Astrocyte of the hippocampus (primary cell): ENCODE data around the gene CPLX1.
A peak's percentile ranks its signal among the peaks of the same experiment; 100 is the strongest.
"Not testable (repeated sequence)": the region's sequence is repeated elsewhere in the genome, so short reads cannot be mapped to it uniquely, and the experiment has no call there.

Experiments used
- DNase-seq: peaks from one replicate; pipeline ENCODE4 v3.0.0; 2011; ENCODE audit warnings: low read depth, low spot score

The CPLX1 gene

DNA sequence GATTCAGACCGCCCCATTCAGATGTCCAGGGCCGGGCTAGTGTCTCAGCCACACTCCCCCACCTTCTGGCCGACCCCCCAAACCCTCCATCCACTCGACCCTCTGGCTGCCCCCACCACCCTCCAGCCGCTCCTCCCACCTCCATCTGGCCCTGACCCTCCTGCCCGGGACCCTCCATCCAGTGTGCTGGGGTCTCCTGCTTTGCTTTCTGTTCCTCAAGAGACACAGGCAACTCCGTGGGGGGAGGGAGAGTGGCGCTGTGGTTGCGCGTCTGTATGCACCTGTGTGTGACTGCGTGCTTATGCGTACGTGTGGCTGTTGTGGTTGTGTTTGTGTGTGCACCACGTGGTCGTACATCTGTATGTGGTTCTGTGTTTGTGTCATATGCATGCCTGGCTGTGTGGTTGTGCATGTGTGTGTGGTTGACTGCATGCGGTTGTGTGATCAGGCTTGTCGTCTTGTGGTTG lies 33.3 kb downstream of the CPLX1 start:
- no peak for DNase-seq

GRCh38 chr4:791898-792625 lies 33.9 kb downstream of the CPLX1 start:
- peak; percentile 77 for DNase-seq

DNA sequence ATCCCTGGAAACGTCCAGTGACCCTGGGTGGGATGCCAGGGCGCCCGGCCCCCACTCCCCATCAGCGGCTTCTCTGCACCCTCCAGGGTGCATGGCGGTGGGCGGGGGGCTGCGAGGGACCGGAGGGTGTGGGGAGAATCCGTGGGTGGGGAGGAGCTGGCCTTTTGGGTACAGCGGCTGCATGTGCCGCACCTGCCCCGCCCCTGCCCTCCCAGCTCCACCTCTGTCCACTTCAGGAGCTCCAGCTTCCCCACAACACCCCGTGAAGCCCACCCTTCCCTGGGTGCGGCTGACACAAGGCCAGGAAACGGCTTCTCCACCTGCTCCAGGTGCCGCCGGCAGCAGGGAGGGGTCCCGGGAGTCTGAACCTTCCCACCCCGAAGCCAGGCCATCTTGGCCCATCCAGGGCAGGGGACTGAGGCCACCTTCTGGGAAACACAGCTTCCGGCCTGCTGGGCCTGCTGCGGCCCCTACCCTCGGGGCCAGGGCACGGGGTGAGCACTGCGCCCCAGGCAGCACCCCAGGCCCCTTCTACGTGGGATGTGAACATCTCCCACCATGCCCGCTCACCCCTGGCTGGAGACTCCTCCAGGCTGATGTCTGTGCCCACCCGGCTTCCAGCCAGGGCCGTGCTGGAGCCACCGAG lies 34.6 kb downstream of the CPLX1 start:
- DNase-seq, result no peak

DNA sequence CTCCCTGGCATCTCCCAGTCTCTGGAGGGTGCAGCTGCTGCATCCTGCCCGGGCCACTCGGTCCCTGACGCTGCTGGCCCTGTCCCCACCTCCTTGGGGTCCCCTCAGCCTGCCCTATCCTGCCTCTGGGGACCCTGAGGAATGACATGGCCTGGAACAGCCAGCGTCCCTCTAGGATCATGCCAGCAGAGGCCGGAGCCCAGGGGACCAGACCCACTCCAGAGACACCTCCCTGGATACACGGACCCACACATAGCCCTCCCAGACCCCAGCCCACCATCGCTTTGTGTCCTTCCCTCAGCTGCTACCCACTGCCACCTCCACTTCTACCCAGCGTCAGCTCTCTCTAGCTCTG lies 35.5 kb downstream of the CPLX1 start:
- DNase-seq, result no peak

- no peak for DNase-seq
Observed at GRCh38 chr4:789571-790465, 36.1 kb downstream of the CPLX1 start.

DNA sequence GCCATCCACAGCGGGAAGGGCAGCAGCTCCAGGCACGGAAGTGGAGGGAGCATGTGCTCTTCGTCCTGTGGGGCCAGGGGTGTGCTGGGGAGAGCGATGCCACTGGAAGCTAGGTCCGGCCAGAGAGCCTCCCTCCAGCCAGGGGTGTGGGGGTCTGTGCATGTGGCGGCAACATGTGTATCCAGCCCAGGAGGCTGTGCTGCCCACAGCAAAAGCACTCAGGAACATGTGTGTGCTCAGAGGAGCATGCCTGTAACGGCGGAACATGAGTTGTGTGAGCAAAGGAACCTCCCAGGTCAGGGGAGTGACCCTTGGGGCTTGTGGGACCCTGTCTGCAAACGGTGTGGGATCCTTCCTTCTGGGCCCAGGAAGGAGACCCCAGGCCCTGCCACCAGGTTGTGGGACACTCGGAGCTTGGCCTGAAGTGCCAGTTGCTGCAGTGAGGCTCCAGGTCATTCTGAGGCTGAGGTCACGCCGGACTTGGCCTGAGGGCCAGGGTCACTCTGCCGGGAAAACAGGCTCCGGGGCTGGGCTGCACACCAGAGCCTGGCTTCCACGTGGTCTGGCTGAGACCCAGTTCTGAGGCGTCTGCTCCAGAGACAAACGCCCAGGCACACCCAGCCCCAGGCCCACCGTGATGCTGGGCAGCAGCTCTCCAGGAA lies 37.2 kb downstream of the CPLX1 start:
- no peak for DNase-seq

DNA sequence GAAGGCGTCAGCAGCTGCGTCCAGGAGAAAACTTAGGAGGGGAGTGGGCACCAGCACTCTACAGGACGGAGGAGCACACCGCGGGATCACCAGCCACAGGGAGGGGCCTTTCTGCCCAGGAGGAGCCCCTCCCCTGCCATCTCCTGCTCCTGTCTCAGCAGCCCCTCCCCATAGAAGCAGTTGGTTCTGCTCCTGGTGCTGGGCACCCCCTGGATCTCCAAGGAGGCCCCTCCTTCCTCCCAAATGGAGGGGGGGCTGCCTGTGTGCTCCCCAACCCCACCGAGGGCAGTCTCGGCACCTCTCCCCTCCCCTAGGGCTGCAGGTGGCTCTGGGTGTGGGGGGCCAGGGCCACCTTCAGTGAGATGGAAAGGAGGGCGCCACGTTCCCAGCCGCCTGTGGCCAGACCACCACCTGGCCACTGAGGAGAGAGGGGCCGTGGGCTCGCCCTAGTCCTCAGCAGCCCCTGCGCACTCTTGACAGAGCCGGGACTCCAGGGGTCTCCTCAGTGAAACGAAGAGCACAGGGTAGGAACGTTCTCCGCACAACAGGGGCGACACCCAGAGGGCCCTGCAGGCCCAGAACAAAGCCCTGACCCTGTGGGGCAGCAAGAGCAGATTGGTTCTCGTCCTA lies 37.8 kb downstream of the CPLX1 start:
- DNase-seq, result no peak

DNA sequence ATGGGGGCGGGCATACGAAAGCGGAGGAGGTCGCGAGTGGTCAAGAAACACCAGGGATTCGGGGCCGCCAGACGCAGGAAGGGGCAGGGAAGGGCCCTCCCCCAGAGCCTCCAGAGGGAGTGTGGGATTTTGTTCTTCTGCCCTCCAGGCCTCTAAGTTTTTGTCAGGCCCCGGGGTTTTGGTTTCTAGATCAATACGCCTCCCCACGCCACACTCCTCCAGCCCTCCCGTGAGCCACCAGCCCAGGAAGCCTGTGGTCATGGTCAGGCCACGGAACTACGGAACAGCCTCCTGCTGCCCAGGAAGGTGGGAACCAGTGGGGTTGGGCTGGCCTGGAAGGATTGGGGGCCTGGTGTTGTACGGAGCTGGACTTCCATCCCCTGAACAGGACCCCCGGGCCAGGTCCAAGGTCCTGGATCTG lies 38.4 kb downstream of the CPLX1 start:
- no peak for DNase-seq

DNA sequence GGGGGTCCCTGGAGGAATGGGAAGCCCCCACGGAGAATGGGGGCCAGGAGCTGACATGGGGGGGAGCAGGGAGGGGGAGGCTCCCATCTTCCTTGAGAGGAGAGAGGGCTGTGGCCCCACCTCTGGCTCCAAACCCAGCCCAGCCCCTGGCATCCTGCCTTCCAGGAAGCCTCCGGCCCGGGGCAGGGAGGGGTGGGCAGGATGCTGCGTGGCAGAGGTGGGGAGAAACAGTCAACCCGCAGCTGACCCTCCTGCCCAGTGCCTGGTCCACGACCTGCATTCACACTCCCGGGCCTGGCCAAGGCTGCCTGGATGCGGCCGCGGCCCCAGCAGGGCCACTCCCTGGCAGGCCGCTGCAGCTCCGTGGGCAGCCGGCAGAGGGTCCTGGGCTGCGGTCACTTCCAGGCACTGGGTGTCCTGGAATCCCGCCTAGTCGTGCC lies 39.0 kb downstream of the CPLX1 start:
- DNase-seq, result no peak

GRCh38 chr4:786074-786741 lies 39.7 kb downstream of the CPLX1 start:
- DNase-seq, result no peak

GRCh38 chr4:785332-786073 lies 40.4 kb downstream of the CPLX1 start:
- DNase-seq, result no peak

GRCh38 chr4:784401-785331 lies 41.3 kb downstream of the CPLX1 start:
- DNase-seq, result no peak

- DNase-seq, result peak; percentile 100
Observed at GRCh38 chr4:781493-782216, 44.3 kb downstream of the CPLX1 start.

- no peak for DNase-seq
Observed at GRCh38 chr4:780716-781492, 45.0 kb downstream of the CPLX1 start.

GRCh38 chr4:780255-780654 lies 45.7 kb downstream of the CPLX1 start:
- DNase-seq, result not testable (repeated sequence)

- no peak for DNase-seq
Observed at GRCh38 chr4:779555-779954, 46.4 kb downstream of the CPLX1 start.

GRCh38 chr4:777520-778262 lies 48.2 kb downstream of the CPLX1 start:
- DNase-seq, result no peak
